HAP-1 (cell line): ENCODE data around the gene ASPHD1.
"Not testable (repeated sequence)": the region's sequence is repeated elsewhere in the genome, so short reads cannot be mapped to it uniquely, and the experiment has no call there.

Source experiments
- DNase-seq, 2 experiments: peaks; one replicate each; pipeline ENCODE4 v3.0.0-alpha.2; 2016 to 2020; ENCODE audit warnings: low spot score in 2 of 2
- H3K27me3 ChIP-seq: fragments of 250-450 bp; sonication (Bioruptor Pico); 2 replicates; pipeline ENCODE4 v1.5.1; 2020; ENCODE audit warnings: low read depth, mild to moderate bottlenecking, moderate library complexity
- H3K36me3 ChIP-seq: fragments of 250-450 bp; sonication (Bioruptor Pico); replicated peaks from 2 replicates; pipeline ENCODE4 v1.5.1; 2020; ENCODE audit warnings: mild to moderate bottlenecking
- H3K4me1 ChIP-seq: fragments of 250-450 bp; sonication (Bioruptor Pico); 2 replicates; pipeline ENCODE4 v1.5.1; 2020; ENCODE audit warnings: mild to moderate bottlenecking
- H3K4me3 ChIP-seq: fragments of 250-450 bp; sonication (Bioruptor Pico); 2 replicates; pipeline ENCODE4 v1.5.1; 2020; ENCODE audit warnings: mild to moderate bottlenecking, moderate library complexity
- H3K9me3 ChIP-seq: fragments of 250-450 bp; sonication (Bioruptor Pico); 2 replicates; pipeline ENCODE4 v1.5.1; 2020; ENCODE audit warnings: mild to moderate bottlenecking, moderate library complexity
- in situ Hi-C: fragments of 300-500 bp; cut with MboI; formaldehyde crosslinking; loops from 3 replicates; pipeline ENCODE4 v1.14.3; 2020; ENCODE audit warnings: low sequenced_read_pairs, inconsistent platforms, mixed read lengths

Gene ASPHD1

DNA sequence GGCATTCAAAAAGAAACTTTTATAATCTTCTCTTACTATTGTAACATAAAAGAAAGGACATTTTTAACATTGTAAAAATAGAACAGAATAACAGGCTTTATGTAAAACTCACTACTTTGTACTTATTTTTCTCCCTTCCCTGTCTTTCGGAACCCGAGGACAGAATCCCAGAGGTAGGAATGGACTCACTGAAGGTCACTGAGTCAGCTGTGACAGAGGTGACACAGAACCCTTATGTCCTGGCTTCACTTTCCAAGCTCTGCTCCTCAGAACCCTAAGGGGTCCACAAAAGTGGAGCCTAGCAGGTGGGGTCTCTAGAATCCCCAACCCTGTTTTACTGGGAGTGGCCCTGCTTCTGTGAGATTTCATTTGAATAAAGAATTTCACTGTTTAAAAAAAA lies 22.0 kb downstream of the ASPHD1 start:
- Histone ChIP-seq H3K27me3 (no peaks in the 10 kb centered on the region), H3K36me3 (peaks cover 11% of the 10 kb centered on the region)

GRCh38 chr16:29922986-29923501 lies 22.8 kb downstream of the ASPHD1 start:
- in situ Hi-C loops: no loop called here
- Histone ChIP-seq H3K27me3 (no peaks in the 10 kb centered on the region), H3K4me1 (peaks cover 40% of the 10 kb centered on the region), H3K36me3 (peaks cover 10% of the 10 kb centered on the region), H3K4me3 (no peak overlapping the region), H3K9me3 (no peaks in the 10 kb centered on the region)
- DNase-seq: no peak

More for the DNA sequence above, 22.0 kb downstream of the ASPHD1 start:
- no peak overlapping the region for H3K4me3 ChIP-seq
- in situ Hi-C loops: no loop called here
- no peak for DNase-seq
- H3K4me1 ChIP-seq: peaks cover 40% of the 10 kb centered on the region
- no peaks in the 10 kb centered on the region for H3K9me3 ChIP-seq

DNA sequence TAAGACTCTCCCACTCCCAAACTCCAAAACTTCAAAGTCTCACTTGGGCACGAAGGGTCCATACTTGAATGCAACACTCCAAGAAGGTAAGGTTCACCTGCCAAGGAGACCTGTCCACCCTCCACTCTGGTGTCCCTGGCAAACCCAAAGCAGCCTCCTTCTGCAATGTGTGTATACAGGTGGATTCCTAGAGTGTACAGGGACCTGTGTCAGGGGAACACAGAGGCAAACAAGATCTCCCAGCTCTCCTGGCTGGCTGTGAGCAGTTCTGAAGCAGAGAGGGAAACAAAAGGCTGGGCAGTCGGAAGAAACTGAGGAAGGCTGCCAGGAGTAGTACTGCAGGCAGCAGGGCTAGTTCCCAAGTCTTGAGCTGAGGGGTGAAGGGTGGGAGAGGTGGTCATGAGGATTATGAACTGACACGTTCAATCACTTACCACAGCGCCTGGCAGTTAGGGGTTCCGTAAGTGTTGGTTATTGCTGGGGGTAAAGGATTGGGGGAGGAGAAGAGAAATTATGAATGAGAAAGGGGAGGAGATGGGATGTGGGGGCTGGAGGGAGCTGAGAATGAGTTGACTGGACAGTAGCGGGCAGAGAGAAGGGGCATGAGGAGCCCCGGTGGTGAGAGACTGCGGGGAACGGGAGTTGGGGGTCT lies 24.9 kb downstream of the ASPHD1 start:
- H3K36me3 ChIP-seq: no peaks in the 10 kb centered on the region
- in situ Hi-C loops: no loop called here
- H3K9me3 ChIP-seq: no peaks in the 10 kb centered on the region

DNA sequence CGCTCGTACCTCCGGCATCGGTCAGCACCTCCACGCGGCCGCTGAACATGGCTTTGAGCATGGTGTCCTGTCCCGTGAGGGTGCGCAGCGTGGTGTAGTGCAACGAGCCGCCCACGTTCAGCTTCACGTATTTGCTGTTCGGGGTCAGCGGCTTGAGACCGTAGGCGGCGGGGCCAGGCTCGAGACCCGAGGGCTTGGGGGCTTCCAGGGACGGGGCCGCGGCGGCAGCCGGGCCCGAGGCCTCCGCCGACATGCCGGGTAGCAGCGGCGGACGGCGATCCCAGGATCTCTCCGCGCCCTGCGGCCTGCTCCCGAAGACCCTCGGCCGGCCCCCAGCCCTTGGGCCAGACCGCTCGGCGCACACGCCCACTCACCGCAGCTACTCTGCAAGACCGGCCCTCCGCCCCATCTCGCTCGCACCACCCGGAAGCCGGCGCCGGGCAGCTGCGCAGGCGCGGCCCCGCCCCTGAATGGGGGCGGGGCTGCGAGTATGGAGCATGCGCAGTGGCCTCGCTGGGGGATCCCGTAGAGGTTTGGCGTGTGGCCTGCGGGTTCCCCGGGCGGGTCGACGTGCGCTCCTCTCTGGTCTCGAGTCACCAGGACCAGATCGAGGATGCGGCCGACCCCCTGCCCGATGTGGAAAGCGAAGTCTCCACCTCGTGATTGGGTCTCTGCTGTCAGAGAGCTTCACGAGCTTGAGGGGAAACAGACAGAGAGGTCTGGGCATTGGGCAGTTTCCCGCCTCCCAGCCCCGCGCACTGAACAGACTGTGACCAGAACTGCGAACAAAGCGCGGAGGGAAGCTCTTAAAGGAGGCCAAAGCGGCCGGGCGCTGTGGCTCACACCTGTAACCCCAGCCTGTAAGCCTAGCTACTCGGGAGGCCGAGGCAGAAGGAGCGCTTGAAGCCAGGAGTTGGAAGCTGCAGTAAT lies 25.8 kb downstream of the ASPHD1 start, which contains the start of gene KCTD13:
Gene KCTD13 (minus strand): TSS at position 446 of the 930 bp plus-strand sequence. CDS start 193 bp downstream, at position 253.
- peaks cover 31% of the 10 kb centered on the region for H3K4me1 ChIP-seq
- in situ Hi-C loops: no loop called here
- peak within 1 kb of the TSS; percentile 66 for H3K4me3 ChIP-seq
- no peaks in the 10 kb centered on the region for H3K9me3 ChIP-seq
- no peaks in the 10 kb centered on the region for H3K27me3 ChIP-seq
- peak; percentile 77 to 90 for DNase-seq
- H3K36me3 ChIP-seq: no peaks in the 10 kb centered on the region

More for the DNA sequence above, 24.9 kb downstream of the ASPHD1 start:
- Histone ChIP-seq H3K4me1 (peaks cover 39% of the 10 kb centered on the region), H3K4me3 (peak overlapping the region; percentile 66), H3K27me3 (no peaks in the 10 kb centered on the region)
- no peak for DNase-seq

DNA sequence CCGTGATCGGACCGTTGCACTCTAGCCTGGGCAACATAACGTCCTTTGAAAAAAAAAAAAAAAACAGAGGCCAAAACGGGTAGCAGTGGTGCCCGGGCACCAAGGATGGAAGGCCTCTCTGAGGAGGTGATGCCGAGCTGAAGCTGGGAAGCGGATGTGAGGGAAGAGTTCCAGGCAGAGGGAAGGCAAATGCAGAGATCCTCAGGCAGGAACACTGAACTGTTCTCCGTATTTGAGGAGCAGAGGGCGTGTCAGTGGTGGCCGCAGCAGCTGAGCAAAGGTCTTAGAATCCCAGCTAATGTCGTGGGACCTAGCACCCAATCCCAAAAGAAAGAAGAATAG lies 26.4 kb downstream of the ASPHD1 start:
- Histone ChIP-seq H3K36me3 (no peaks in the 10 kb centered on the region), H3K27me3 (no peaks in the 10 kb centered on the region), H3K9me3 (no peaks in the 10 kb centered on the region), H3K4me1 (peaks cover 26% of the 10 kb centered on the region), H3K4me3 (peak overlapping the region; percentile 66)
- no peak for DNase-seq
- in situ Hi-C loops: no loop called here

GRCh38 chr16:29927070-29927905 lies 27.0 kb downstream of the ASPHD1 start:
- in situ Hi-C loops: no loop called here
- H3K4me3 ChIP-seq: peak overlapping the region; percentile 66

GRCh38 chr16:29931750-29932149 lies 31.5 kb downstream of the ASPHD1 start:
- H3K4me1 ChIP-seq, H3K4me3 ChIP-seq, H3K9me3 ChIP-seq, DNase-seq, H3K27me3 ChIP-seq, H3K36me3 ChIP-seq, in situ Hi-C loops: not testable (repeated sequence)

More at GRCh38 chr16:29927070-29927905, 27.0 kb downstream of the ASPHD1 start:
- DNase-seq: no peak
- H3K4me1 ChIP-seq: peaks cover 20% of the 10 kb centered on the region
- no peaks in the 10 kb centered on the region for H3K27me3 ChIP-seq
- no peaks in the 10 kb centered on the region for H3K9me3 ChIP-seq
- no peaks in the 10 kb centered on the region for H3K36me3 ChIP-seq

DNA sequence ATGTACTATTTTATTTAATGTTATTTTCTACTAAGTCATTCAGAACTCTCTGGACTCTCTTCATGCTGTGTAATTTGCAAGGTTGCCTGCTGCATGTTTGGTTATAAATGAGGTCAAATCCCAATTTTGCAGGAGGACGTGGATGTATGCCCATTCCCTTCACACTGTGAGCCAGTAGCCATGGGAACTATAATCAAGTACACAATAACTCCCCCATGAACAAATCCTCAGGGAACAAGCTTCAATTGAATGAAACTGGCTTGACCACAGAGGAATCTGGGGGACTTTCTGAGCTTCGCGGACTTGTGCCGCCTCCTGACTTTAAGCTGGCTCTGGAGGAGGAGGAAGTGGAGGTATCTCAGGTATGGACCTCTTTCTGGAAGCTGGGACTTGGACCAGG lies 40.4 kb downstream of the ASPHD1 start:
- Histone ChIP-seq H3K36me3 (no peaks in the 10 kb centered on the region), H3K9me3 (no peaks in the 10 kb centered on the region; the same call in 1 of the 2 replicates), H3K27me3 (no peaks in the 10 kb centered on the region), H3K4me3 (no peak overlapping the region), H3K4me1 (peaks cover 13% of the 10 kb centered on the region)
- in situ Hi-C loops: no loop called here
- DNase-seq: peak in 1 of 2 experiments; percentile 20

DNA sequence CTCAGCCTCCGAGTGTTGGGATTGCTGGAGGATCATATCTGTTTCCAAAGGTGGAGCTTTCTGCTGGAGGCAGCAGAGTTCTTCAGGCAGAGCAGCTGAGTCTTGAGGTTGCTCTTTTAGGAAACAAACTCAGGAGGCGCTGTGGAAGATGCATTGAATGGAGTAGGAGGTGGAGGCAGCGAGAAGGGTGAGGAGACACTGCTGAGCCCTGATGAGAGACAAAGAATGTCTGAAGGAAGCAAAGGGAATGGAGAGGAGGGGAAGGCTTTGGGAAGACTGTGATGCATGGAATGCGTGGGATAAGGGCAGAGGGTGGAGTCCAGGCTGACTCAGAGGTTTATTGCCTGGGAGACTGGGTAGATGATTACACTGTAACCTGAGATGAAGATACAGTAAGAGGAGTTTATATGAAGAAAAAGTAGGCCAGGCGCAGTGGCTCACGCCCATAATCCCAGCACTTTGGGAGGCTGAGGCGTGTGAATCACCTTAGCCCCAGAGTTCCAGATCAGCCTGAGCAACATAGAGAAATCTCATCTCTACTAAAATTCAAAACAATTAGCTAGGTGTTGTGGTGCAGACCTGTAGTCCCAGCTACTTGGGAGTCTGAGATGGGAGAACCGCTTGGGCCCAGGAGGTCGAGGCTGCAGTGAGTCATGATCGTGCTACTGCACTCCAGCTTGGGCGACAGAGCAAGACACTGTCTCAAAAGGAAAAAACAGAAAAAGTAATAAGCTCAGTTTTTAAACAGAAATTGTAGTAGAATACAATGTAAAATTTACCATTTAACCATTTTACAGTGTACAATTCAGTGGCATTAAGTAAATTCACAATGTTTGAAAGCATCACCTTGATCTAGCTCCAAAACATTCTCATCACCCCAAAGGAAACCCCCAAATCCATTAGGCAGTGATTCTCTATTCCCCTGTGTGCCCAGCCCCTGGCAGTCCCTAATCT lies 43.8 kb downstream of the ASPHD1 start:
- peak; percentile 78 to 93 for DNase-seq
- H3K27me3 ChIP-seq: no peaks in the 10 kb centered on the region

DNA sequence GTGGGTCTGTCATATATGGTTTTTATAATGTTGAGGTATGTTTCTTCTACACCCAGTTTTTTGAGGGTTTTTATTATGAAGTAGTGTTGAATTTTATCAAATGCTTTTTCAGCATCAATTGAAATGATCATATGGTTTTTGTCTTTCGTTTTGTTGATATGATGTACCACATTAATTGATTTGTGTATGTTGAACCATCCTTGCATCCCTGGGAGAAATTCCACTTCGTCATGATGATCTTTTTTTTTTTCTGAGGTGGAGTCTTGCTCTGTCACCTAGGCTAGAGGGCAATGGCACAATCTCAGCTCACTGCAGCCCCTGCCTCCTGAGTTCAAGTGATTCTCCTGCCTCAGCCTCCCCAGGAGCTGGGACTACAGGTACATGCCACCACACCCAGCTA lies 47.6 kb downstream of the ASPHD1 start:
- Histone ChIP-seq H3K36me3 (no peaks in the 10 kb centered on the region), H3K27me3 (no peaks in the 10 kb centered on the region), H3K4me1 (peaks cover 13% of the 10 kb centered on the region), H3K9me3 (peaks cover 10% of the 10 kb centered on the region), H3K4me3 (no peak overlapping the region)
- DNase-seq: no peak
- in situ Hi-C loops: no loop called here

More for the DNA sequence above, 43.8 kb downstream of the ASPHD1 start:
- Histone ChIP-seq H3K4me1 (peaks cover 13% of the 10 kb centered on the region), H3K4me3 (no peak overlapping the region), H3K9me3 (peaks cover 2% of the 10 kb centered on the region; the same call in 1 of the 2 replicates), H3K36me3 (no peaks in the 10 kb centered on the region)
- in situ Hi-C loops: no loop called here

- Histone ChIP-seq H3K4me3 (no peak overlapping the region), H3K4me1 (no peaks in the 10 kb centered on the region), H3K36me3 (no peaks in the 10 kb centered on the region), H3K9me3 (peaks cover 10% of the 10 kb centered on the region), H3K27me3 (no peaks in the 10 kb centered on the region)
- in situ Hi-C loops: no loop called here
- DNase-seq: no peak
Measured at GRCh38 chr16:29950806-29951461, 50.6 kb downstream of the ASPHD1 start.
